Measurements from ENCODE around the gene ZBTB42.

Gene ZBTB42

DNA sequence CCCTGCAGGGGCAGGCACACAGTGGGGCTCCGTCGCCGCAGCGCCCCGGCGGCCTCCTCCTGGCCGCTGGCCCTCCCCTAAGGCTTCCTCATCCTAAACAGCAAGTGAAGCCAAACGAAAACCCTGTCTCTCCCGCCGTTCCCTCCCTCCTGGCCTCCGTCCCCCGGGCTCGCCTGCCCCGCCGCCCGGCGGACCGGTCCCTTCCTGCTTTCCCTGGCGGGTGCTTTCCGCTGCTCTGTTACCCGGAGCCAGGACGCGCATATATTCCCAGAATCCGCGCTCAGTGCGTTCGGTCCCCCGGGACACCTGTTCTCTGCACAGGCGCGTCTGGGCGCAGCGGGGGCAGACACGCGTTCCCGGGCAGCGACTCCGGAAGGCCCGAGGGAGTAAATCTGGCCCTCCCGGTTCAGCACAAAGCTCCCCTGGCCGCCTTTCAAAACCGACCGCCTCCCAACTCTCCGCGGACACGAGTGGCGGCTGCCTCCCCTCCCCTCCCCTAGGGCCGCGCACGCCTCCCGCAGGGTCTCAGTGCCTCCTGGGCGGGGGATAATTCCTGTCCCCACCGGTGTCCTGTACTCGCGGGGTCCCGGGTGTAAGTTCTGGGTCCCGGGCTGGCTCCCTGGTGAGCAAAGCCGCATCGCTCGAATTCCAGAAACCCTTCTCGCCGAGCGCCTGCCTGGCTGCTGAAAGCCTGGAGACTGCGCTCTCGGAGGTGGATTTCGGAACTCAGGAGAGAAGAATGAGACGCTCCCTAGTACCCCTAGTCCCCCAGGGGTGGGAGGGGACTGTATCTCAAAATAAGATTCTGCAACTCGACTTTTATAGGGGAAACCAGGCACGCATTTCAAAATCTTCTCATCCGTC is 42.8 kb downstream of the ZBTB42 start:
- DNase-seq (ENCODE audit: low spot score): no peak

DNA sequence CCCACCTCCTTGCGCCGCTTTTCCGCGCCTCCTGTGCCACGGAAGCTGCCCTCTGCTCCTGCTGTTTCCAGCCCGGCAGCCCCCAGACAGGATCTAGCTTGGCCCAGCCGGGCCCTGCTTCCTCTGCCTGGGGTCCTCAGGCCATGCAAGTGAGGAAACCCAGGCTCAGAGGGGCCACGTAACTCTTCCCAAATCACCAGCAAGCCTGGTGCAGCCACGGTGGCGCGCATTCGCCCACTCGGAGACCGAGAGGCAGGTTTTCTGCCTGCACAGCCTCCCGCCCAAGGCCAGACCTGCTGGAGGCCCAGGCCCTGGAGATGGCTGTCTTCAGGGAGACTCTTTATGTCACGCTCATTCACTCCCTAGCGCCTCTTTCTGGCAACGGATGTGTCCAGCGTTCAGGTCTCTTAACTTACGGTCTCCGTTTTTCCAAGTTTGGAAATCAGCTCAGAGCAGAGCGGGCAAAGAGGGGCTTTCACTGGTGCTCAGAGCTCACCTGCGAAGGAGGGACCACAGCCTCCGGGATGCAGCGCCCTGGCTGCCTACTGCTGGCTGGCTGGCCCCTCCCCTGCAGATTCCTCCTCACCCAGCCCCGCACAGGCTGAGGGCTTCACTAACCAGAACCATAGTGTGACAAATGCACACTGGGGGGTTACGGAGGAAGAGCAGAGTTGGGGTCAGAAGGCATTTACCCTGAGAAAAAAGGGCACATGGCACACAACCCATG is 43.6 kb downstream of the ZBTB42 start:
- DNase-seq (ENCODE audit: low spot score): no peak

DNA sequence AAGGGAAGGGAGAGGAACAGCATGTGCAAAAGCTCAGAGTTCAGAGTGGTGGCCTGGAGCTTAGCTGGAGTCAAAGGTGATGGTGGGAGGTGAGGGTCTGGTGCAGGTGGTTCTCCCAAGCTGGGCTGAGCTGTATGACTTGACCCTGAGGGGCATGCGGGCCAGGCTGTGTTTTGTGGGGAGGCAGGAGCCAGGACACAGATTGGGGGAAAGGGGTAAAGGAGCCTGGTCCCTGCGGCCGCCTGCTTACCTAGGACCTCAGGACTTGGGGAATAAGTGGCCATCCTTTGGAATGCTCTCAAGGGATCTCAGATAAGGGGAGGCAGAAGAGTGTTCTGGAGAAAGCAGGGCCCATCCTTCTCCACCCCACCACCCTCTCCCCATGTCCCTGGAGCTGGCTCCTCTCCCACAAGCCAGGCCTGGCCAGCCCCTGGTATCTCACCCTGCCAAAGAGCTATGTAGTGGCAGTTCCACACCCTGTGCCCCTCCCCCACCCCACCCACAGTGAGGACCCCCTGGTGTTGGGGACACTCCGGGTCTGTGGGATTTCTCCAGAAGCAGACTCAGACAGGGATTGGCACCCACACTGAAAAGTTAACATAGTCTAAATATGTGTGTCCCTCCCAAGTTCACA is 44.2 kb downstream of the ZBTB42 start:
- no peak for DNase-seq (ENCODE audit: low spot score)

DNA sequence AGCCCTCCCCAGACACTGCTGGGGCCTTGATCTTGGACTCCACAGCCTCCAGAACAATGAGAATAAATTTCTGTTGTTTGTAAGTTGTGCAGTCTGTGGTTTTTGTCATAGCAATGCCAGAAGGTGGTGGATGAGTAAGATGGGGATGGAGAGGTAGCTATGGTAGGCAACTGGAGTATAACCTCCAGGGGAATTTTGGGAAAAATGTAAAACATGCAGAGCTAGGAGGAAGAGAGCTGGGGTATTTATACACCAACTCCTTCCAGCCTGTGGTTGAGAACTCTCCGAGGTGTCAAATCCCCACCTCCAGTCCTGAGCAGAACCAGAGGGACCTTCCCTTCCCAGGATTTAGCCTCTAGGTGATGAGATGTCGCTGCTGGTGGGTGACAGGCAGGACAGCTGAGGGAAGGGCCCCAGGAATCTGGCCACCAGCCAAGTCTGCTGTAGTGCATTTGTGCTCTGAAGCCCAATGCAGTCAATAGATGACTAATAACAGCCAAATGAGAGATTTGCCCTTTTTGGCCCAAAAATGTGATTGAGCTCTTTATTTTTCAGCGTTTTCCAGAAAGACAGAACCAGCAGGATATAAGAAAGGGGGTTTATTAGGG is 45.0 kb downstream of the ZBTB42 start:
- DNase-seq (ENCODE audit: low spot score): no peak

DNA sequence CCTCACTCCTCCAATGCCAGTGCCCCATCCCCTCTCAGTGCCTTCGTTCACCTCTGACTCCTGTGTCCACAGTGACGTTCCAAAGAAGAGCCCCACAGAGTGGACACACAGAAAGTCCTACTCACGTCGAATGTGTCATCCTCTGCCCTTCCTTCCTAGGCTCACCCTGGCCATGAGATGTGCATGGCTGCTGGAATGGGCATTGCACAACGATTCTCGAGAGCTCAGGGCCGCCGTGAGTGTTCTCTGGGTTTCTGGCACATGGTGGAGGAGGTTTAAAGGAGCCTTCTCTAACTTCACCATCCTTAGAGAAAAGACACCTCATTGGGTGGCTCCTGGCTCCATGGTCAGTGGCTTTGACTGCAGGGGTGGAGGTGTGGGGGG is 51.4 kb downstream of the ZBTB42 start:
- no peak for DNase-seq (ENCODE audit: low spot score)
